HepG2 (cell line): Measurements from ENCODE around the gene ZBTB7A. TPM values are rescaled to one million over a fixed set of nuclear protein-coding genes. Genes with fewer than 3 reads are reported as not detected.

Experiments used
- ATAC-seq: fragments of 200-7000 bp; cut with Tn5 transposase; 3 replicates; pipeline ENCODE4 v1.9.1; 2020; ENCODE audit warnings: mild to moderate bottlenecking, moderate library complexity
- BruUV-seq: library from RNA; stranded (reverse); fragments of 400-500 nt; replicated peaks from 2 replicates; lab custom pipeline; 2021; lab: Mats Ljungman, UMichigan
- CTCF ChIA-PET: fragments of 300-600 bp; formaldehyde crosslinking; extraction: SDS; loops from one replicate; lab custom pipeline; 2021; ENCODE audit warnings: low total read pairs, inconsistent platforms, low intra/inter-chr PET ratio; lab: Yijun Ruan, JAX
- POLR2A ChIA-PET: fragments of 350-600 bp; sonication (Branson Sonifier 250); formaldehyde crosslinking; loops from one replicate; lab custom pipeline; 2020; ENCODE audit warnings: antibody characterized with exemption, inconsistent platforms; lab: Yijun Ruan, JAX
- DNase-seq: peaks from one replicate; pipeline ENCODE4 v3.0.0-alpha.2; 2015; ENCODE audit warnings: low spot score
- FAIRE-seq: peaks from 3 replicates; lab custom pipeline; 2011; peaks lifted over from hg19 to GRCh38; lab: Jason Lieb, UNC
- H2AFZ ChIP-seq: one replicate; pipeline ENCODE4 v1.6.1; 2011; ENCODE audit warnings: low read length, inconsistent platforms
- H3K27ac ChIP-seq: fragments of 300-600 bp; 3 replicates; pipeline ENCODE4 v1.8.0; 2011; ENCODE audit warnings: mixed run types, mild to moderate bottlenecking, mixed read lengths, low read length, inconsistent platforms; ENCODE audit not compliant: insufficient read depth; ENCODE audit errors: extremely low read length
- H3K27me3 ChIP-seq, 2 experiments: fragments of 200-600 bp in 1 of 2; 2 replicates in 1 of 2; 3 replicates in 1 of 2; pipeline versions ENCODE4 v1.6.0 to v1.8.0; 2011; ENCODE audit warnings: low read length in 2 of 2, mild to moderate bottlenecking in 2 of 2, moderate library complexity in 2 of 2, inconsistent platforms in 1 of 2; ENCODE audit not compliant: insufficient read depth in 2 of 2, control insufficient read depth in 1 of 2
- H3K36me3 ChIP-seq, 2 experiments: fragments of 200-600 bp in 1 of 2; replicated peaks in 1 of 2; 2 replicates in 1 of 2; 3 replicates in 1 of 2; pipeline versions ENCODE4 v1.5.1 to v1.8.0; 2011; ENCODE audit warnings: low read length in 2 of 2, inconsistent platforms in 1 of 2; ENCODE audit not compliant: insufficient read depth in 2 of 2, control insufficient read depth in 1 of 2
- H3K4me1 ChIP-seq: 2 replicates; pipeline ENCODE4 v1.5.1; 2012; ENCODE audit warnings: low read length, inconsistent platforms; ENCODE audit not compliant: insufficient read depth
- H3K4me2 ChIP-seq: 2 replicates; pipeline ENCODE4 v1.6.0; 2011; ENCODE audit warnings: low read depth, low read length, inconsistent platforms
- H3K4me3 ChIP-seq, 3 experiments: fragments of 200-600 bp in 1 of 3; sonication (generic), shearing (Covaris generic) in 1 of 3; replicated peaks in 1 of 3; 2 replicates each; pipeline ENCODE4 v1.5.1; 2011 to 2016; ENCODE audit warnings: low read length in 3 of 3, inconsistent platforms in 2 of 3, low read depth in 2 of 3, mild to moderate bottlenecking in 2 of 3, control low read depth in 1 of 3, mixed read lengths in 1 of 3; ENCODE audit not compliant: insufficient read depth in 1 of 3
- H3K79me2 ChIP-seq: one replicate; pipeline ENCODE4 v1.6.1; 2011; ENCODE audit warnings: low read length, inconsistent platforms; ENCODE audit not compliant: insufficient read depth
- H3K9ac ChIP-seq: 2 replicates; pipeline ENCODE4 v1.6.0; 2011; ENCODE audit warnings: mild to moderate bottlenecking, low read depth, low read length, inconsistent platforms; ENCODE audit not compliant: insufficient read depth
- H3K9me3 ChIP-seq: 2 replicates; pipeline ENCODE4 v1.5.1; 2012; ENCODE audit warnings: mild to moderate bottlenecking, low read length
- H4K20me1 ChIP-seq: 2 replicates; pipeline ENCODE4 v1.6.0; 2011; ENCODE audit warnings: inconsistent platforms, mild to moderate bottlenecking, low read length, moderate library complexity; ENCODE audit not compliant: insufficient read depth
- ARID2 ChIP-seq: sonication (generic); formaldehyde crosslinking; IDR thresholded peaks from 2 replicates; pipeline ENCODE4 v1.8.1; 2022; ENCODE audit warnings: mild to moderate bottlenecking, missing genetic modification reagents, borderline replicate concordance
- ATRX ChIP-seq: sonication (generic); formaldehyde crosslinking; IDR thresholded peaks from 2 replicates; pipeline ENCODE4 v1.4.0; 2020; ENCODE audit warnings: missing genetic modification reagents, borderline replicate concordance
- CHCHD3 ChIP-seq: sonication (generic); formaldehyde crosslinking; IDR thresholded peaks from 2 replicates; pipeline ENCODE4 v1.8.0; 2022; ENCODE audit warnings: mild to moderate bottlenecking, missing genetic modification reagents, moderate library complexity
- MBD4 ChIP-seq: IDR thresholded peaks from 2 replicates; pipeline ENCODE4 v1.6.1; 2012; ENCODE audit warnings: low read length, inconsistent platforms, borderline replicate concordance
- NPAS2 ChIP-seq: sonication (generic); formaldehyde crosslinking; IDR thresholded peaks from 2 replicates; pipeline ENCODE4 v1.8.0; 2022; ENCODE audit warnings: mild to moderate bottlenecking, missing genetic modification reagents, borderline replicate concordance
- RARG ChIP-seq: sonication (generic); formaldehyde crosslinking; IDR thresholded peaks from 2 replicates; pipeline ENCODE4 v1.4.0; 2020; ENCODE audit warnings: low read depth, mild to moderate bottlenecking, missing genetic modification reagents
- SNRNP70 ChIP-seq: fragments of 200-400 bp; formaldehyde crosslinking; IDR thresholded peaks from 2 replicates; pipeline ENCODE4 v1.6.1; 2017; ENCODE audit warnings: mild to moderate bottlenecking, low read depth, low read length, moderate library complexity
- THYN1 ChIP-seq: sonication (generic); formaldehyde crosslinking; IDR thresholded peaks from 2 replicates; pipeline ENCODE4 v1.8.1; 2023; ENCODE audit warnings: low read depth, mild to moderate bottlenecking, moderate library complexity, missing genetic modification reagents, borderline replicate concordance
- TOE1 ChIP-seq: sonication (generic); formaldehyde crosslinking; IDR thresholded peaks from 2 replicates; pipeline ENCODE4 v1.4.0; 2020; ENCODE audit warnings: mild to moderate bottlenecking, missing genetic modification reagents
- ZBTB10 ChIP-seq: sonication (generic); formaldehyde crosslinking; IDR thresholded peaks from 2 replicates; pipeline ENCODE4 v1.4.0; 2020; ENCODE audit warnings: missing genetic modification reagents, borderline replicate concordance
- ZBTB39 ChIP-seq: sonication (generic); formaldehyde crosslinking; IDR thresholded peaks from 2 replicates; pipeline ENCODE4 v1.5.0; 2020; ENCODE audit warnings: missing genetic modification reagents
- ZMYM3 ChIP-seq: sonication (generic); formaldehyde crosslinking; IDR thresholded peaks from 2 replicates; pipeline ENCODE4 v1.5.1; 2020; ENCODE audit warnings: mild to moderate bottlenecking, missing genetic modification reagents
- ZNF335 ChIP-seq: sonication (generic); formaldehyde crosslinking; IDR thresholded peaks from 2 replicates; pipeline ENCODE4 v1.4.0; 2020; ENCODE audit warnings: missing genetic modification reagents
- ZNF484 ChIP-seq: sonication (generic); formaldehyde crosslinking; IDR thresholded peaks from 2 replicates; pipeline ENCODE4 v1.5.1; 2020; ENCODE audit warnings: mild to moderate bottlenecking, low read depth, missing genetic modification reagents, borderline replicate concordance
- ZNF510 ChIP-seq: sonication (generic); formaldehyde crosslinking; IDR thresholded peaks from 2 replicates; pipeline ENCODE4 v1.4.0; 2020; ENCODE audit warnings: low read depth, mild to moderate bottlenecking, missing genetic modification reagents
- ZNF589 ChIP-seq: sonication (generic); formaldehyde crosslinking; conservative IDR thresholded peaks from 2 replicates; pipeline ENCODE4 v1.8.0; 2022; ENCODE audit warnings: mild to moderate bottlenecking, moderate library complexity, missing genetic modification reagents
- ZNF639 ChIP-seq: conservative IDR thresholded peaks from 2 replicates; pipeline ENCODE4 v1.6.1; 2018; ENCODE audit warnings: missing genetic modification reagents
- WGBS: methylation state at CpG from one replicate; pipeline ENCODE4 v1.1.6; 2017; ENCODE audit warnings: low lambda C conversion rate; 5-methylcytosine and 5-hydroxymethylcytosine counted together
- in situ Hi-C: cut with HindIII; loops from 2 replicates; pipeline ENCODE4 v1.10.0; 2017; ENCODE audit warnings: low pct_unique_long_range_greater_than_20kb; ENCODE audit not compliant: extremely low pct_ligation_motif_present
- intact Hi-C: fragments of 100-400 bp; cut with micrococcal nuclease; formaldehyde crosslinking; loops from one replicate; pipeline ENCODE4 v1.10.0; 2022; ENCODE audit not compliant: unreplicated experiment
- polyA plus RNA-seq, 8 experiments: library from polyadenylated mRNA; depleted of rRNA in 3 of 8; stranded (reverse) in 7 of 8; unstranded in 1 of 8; fragments of >200 nt; fragmentation: Illumina TruSeq in 4 of 8; extraction: Trizol in 4 of 8; gene quantifications; 2 replicates each; pipeline versions ENCODE4 v1.2.1 to v1.2.3, GENCODE V29; 2011 to 2016; ENCODE audit warnings: low read depth in 4 of 8, missing spikeins in 1 of 8, mixed read lengths in 1 of 8; ENCODE audit not compliant: insufficient read depth in 1 of 8
- total RNA-seq, 5 experiments: library from RNA; depleted of rRNA; stranded (reverse); fragments of >200 nt; fragmentation: Illumina TruSeq; extraction: Trizol; gene quantifications; 2 replicates each; pipeline ENCODE4 v1.2.3, GENCODE V29; 2016; ENCODE audit warnings: low read depth in 1 of 5

Gene ZBTB7A
- total and polyA plus RNA-seq, 2 of the 13 experiments (the other 11 are each of a cell fraction or from before 2014, with no cell fraction given): 3.6 to 4.0 TPM

- TF ChIP-seq ZBTB10 (CRISPR knock-in tag) (no peak), RARG (CRISPR knock-in tag) (no peak), ZNF510 (no peak), SNRNP70 (no peak), TOE1 (CRISPR knock-in tag) (no peak), ZBTB39 (CRISPR knock-in tag) (no peak)
- TF ChIP-seq, all 625 proteins: peak for 6
Measured at GRCh38 chr19:4043966-4044715, 22.6 kb downstream of the ZBTB7A start (continued).

- ATAC-seq: no peak
- Histone ChIP-seq H4K20me1 (peaks cover 11% of the 10 kb centered on the region; the same call in 1 of the 2 replicates), H3K4me3 (no peak overlapping the region), H3K9me3 (no peaks in the 10 kb centered on the region), H3K4me2 (no peak overlapping the region), H3K4me1 (no peaks in the 10 kb centered on the region; the same call in 1 of the 2 replicates), H2AFZ (no peak overlapping the region), H3K36me3 (peaks cover 10 to 15% of the 10 kb centered on the region in 2 experiments; a peak in 4 of 5 replicates), H3K79me2 (peaks cover 4% of the 10 kb centered on the region), H3K27me3 (no peaks in the 10 kb centered on the region; a peak in 1 of 5 replicates), H3K9ac (no peak overlapping the region), H3K27ac (no peak overlapping the region)
- TF ChIP-seq ATRX (CRISPR knock-in tag): no peak
- no peak for TF ChIP-seq THYN1 (CRISPR knock-in tag)
- no peak for TF ChIP-seq ZNF335 (CRISPR knock-in tag)
- no peak for TF ChIP-seq ZNF589 (CRISPR knock-in tag)
- TF ChIP-seq ARID2: no peak
- TF ChIP-seq ZNF484 (CRISPR knock-in tag): no peak
- TF ChIP-seq CHCHD3 (CRISPR knock-in tag): no peak
- no peak for TF ChIP-seq MBD4
- no peak for TF ChIP-seq ZNF639 (CRISPR knock-in tag)
- no peak for TF ChIP-seq ZMYM3 (CRISPR knock-in tag)
- no peak for TF ChIP-seq NPAS2
- WGBS: 86% methylated on average over 8 of the region's 11 CpGs
- FAIRE-seq: no peak
- no peak for DNase-seq
- ChIA-PET CTCF (no interaction called here), POLR2A (interaction anchor here (2.8 kb wide), 1 partner anchor 9 kb away, joined by 11 read pairs; no protein-coding TSS in a partner anchor)
- BruUV-seq: no TSS peak
- intact Hi-C loops: no loop called here
- in situ Hi-C loops: no loop called here
Measured at GRCh38 chr19:4043401-4043800, 23.3 kb downstream of the ZBTB7A start.
